Activated naive CD8-positive, alpha-beta T cell (primary cell): ENCODE data around the gene GZMH.

Experiments
- H3K27ac Mint-ChIP-seq: one replicate; pipeline ENCODE4 v1.8.0; 2021; ENCODE audit warnings: mixed read lengths
- H3K27me3 Mint-ChIP-seq: one replicate; pipeline ENCODE4 v1.8.0; 2021; ENCODE audit warnings: mixed read lengths
- H3K36me3 Mint-ChIP-seq: one replicate; pipeline ENCODE4 v1.8.0; 2021; ENCODE audit warnings: mixed read lengths
- H3K4me1 Mint-ChIP-seq: one replicate; pipeline ENCODE4 v1.8.0; 2021; ENCODE audit warnings: low read depth, mixed read lengths
- H3K4me3 Mint-ChIP-seq: one replicate; pipeline ENCODE4 v1.8.0; 2021; ENCODE audit warnings: mild to moderate bottlenecking, mixed read lengths
- H3K9me3 Mint-ChIP-seq: one replicate; pipeline ENCODE4 v1.8.0; 2021; ENCODE audit warnings: low read depth, mixed read lengths

Gene GZMH

GRCh38 chr14:24563505-24563904 is 46.0 kb downstream of the GZMH start:
- H3K27me3 Mint-ChIP-seq = peaks cover 5% of the 10 kb centered on the region
- H3K4me1 Mint-ChIP-seq = no peaks in the 10 kb centered on the region
- H3K9me3 Mint-ChIP-seq = peaks cover 19% of the 10 kb centered on the region
- H3K27ac Mint-ChIP-seq = no peak overlapping the region
- H3K36me3 Mint-ChIP-seq = peaks cover 13% of the 10 kb centered on the region
- H3K4me3 Mint-ChIP-seq = no peak overlapping the region

- Mint-ChIP-seq H3K4me3 (no peak overlapping the region), H3K36me3 (peaks cover 5% of the 10 kb centered on the region), H3K27ac (no peak overlapping the region), H3K9me3 (peaks cover 5% of the 10 kb centered on the region), H3K4me1 (no peaks in the 10 kb centered on the region), H3K27me3 (peaks cover 6% of the 10 kb centered on the region)
Observed at GRCh38 chr14:24556756-24557155, 52.7 kb downstream of the GZMH start.
